HUES48 (cell line): Measurements from ENCODE around the gene CD93.

ENCODE experiments used
- H3K27ac ChIP-seq: one replicate; pipeline ENCODE4 v1.7.0; 2013; ENCODE audit warnings: low read depth, low read length, inconsistent platforms
- H3K27me3 ChIP-seq: 2 replicates; pipeline ENCODE4 v1.6.1; 2013; ENCODE audit warnings: mild to moderate bottlenecking, low read length; ENCODE audit not compliant: control insufficient read depth, insufficient read depth
- H3K36me3 ChIP-seq: 2 replicates; pipeline ENCODE4 v1.6.1; 2013; ENCODE audit warnings: low read length; ENCODE audit not compliant: control insufficient read depth, insufficient read depth
- H3K4me1 ChIP-seq: 2 replicates; pipeline ENCODE4 v1.6.1; 2013; ENCODE audit warnings: mild to moderate bottlenecking, low read length; ENCODE audit not compliant: control insufficient read depth, insufficient read depth
- H3K4me3 ChIP-seq: 2 replicates; pipeline ENCODE4 v1.5.1; 2013; ENCODE audit warnings: mild to moderate bottlenecking, low read depth, low read length
- H3K9ac ChIP-seq: 2 replicates; pipeline ENCODE4 v1.6.1; 2013; ENCODE audit warnings: mild to moderate bottlenecking, low read depth, low read length, moderate library complexity
- H3K9me3 ChIP-seq: 2 replicates; pipeline ENCODE4 v1.6.1; 2013; ENCODE audit warnings: low read length; ENCODE audit not compliant: control insufficient read depth, insufficient read depth

Gene CD93

GRCh38 chr20:23046431-23046830, 39.7 kb downstream of the CD93 start:
- Histone ChIP-seq H3K27me3 (peaks cover 84% of the 10 kb centered on the region), H3K9ac (no peak overlapping the region), H3K4me1 (peaks cover 34% of the 10 kb centered on the region), H3K9me3 (no peaks in the 10 kb centered on the region), H3K27ac (no peak overlapping the region), H3K4me3 (no peak overlapping the region), H3K36me3 (no peaks in the 10 kb centered on the region)

DNA sequence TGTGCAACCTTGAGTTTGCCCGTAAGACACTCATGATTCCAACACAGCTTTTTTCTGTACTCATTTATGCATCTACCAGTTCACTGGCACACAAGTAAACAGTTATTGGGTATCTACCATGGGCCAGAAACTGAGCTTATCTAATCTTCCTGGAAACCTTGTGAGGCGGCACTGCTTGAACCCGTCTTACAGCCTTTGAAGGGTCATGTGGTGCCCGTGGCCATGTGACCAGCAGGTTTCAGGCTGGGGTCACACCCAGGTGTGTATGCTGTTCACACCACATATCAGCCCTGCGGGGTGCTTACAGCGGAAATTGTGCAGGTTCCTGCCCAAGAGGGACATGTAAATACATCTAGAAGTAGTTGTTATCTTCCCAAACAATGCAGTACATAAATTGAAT, 42.7 kb downstream of the CD93 start:
- Histone ChIP-seq H3K9ac (no peak overlapping the region), H3K4me1 (peaks cover 31% of the 10 kb centered on the region), H3K4me3 (no peak overlapping the region), H3K27me3 (peaks cover 79% of the 10 kb centered on the region), H3K27ac (no peak overlapping the region), H3K9me3 (no peaks in the 10 kb centered on the region), H3K36me3 (no peaks in the 10 kb centered on the region)

GRCh38 chr20:23042270-23042669, 43.9 kb downstream of the CD93 start:
- H3K9ac ChIP-seq = no peak overlapping the region
- peaks cover 25% of the 10 kb centered on the region for H3K4me1 ChIP-seq
- H3K4me3 ChIP-seq = no peak overlapping the region
- no peaks in the 10 kb centered on the region for H3K9me3 ChIP-seq
- peaks cover 79% of the 10 kb centered on the region for H3K27me3 ChIP-seq
- no peak overlapping the region for H3K27ac ChIP-seq
- no peaks in the 10 kb centered on the region for H3K36me3 ChIP-seq

DNA sequence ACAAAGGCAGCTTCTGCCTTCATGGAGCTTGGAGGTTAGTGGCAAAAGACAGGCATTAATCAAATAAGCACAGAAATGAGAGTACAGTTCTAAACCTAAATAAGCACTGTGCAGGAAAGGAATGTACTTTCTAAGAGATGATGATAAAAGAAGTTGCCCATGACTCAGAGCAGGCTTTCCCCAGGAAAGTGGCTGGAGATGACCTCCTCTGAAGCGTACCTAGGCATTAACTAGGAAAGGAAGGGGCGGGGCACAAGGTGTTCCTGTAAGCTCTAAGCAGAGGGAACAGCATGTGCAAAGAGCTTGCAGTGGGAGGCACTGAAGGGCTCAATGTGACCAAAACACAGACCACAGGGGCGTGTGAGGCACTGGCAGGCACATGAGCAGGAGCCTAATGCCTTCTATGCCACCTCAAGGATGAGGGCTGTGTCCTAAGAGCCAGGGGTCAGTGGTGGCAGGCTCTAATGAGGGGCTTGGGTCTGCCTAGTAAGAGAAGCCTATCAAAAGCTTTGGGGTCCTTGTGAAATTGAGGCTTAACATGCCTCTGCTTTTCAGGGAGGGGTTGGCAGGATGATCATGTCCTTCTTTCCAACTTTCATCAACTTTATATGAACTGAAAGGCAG, 46.1 kb downstream of the CD93 start:
- Histone ChIP-seq H3K4me3 (no peak overlapping the region), H3K9me3 (no peaks in the 10 kb centered on the region), H3K27me3 (peaks cover 80% of the 10 kb centered on the region), H3K36me3 (no peaks in the 10 kb centered on the region), H3K27ac (no peak overlapping the region), H3K9ac (no peak overlapping the region), H3K4me1 (peaks cover 25% of the 10 kb centered on the region)

DNA sequence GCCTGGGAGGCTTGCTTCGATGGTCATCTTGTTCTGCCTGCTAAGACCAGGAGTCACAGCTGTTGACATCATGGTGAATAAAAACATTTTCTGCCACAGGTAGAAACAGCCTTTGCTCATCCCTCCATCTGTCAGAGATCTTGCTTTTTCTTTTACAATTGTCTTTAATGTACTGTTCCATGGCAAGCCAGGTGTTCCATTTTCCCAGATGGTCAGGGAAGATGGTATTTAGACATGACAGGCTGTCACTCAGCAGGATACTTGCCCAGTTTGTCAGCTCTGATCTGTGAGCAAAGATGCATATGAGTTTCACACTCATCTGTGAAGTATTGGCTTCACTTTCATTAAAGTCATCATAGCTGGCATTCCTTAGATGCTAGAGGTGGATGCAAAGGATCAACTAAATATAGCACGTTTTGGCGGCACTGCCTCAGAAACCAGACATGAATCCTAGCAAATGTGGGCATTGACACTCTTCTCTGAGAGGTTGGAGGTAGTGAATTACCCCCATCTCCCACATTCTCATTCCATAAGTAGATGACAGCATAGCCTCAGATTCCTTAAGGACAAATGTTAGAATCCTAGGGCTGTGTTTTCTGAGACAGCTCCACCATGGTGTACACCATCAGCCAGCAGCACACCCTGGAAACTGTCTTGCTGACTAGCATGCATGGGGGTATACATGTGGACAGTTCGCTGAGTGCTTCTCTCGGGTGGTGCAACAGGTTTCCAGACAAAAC, 46.8 kb downstream of the CD93 start:
- Histone ChIP-seq H3K9ac (no peak overlapping the region), H3K4me1 (peaks cover 25% of the 10 kb centered on the region), H3K36me3 (no peaks in the 10 kb centered on the region), H3K9me3 (no peaks in the 10 kb centered on the region), H3K4me3 (no peak overlapping the region), H3K27ac (no peak overlapping the region), H3K27me3 (peaks cover 82% of the 10 kb centered on the region)

- Histone ChIP-seq H3K36me3 (no peaks in the 10 kb centered on the region), H3K9me3 (no peaks in the 10 kb centered on the region), H3K9ac (no peak overlapping the region), H3K4me3 (no peak overlapping the region), H3K4me1 (peaks cover 7% of the 10 kb centered on the region; the same call in 1 of the 2 replicates), H3K27ac (no peak overlapping the region), H3K27me3 (peaks cover 84% of the 10 kb centered on the region)
These were observed 49.1 kb downstream of the CD93 start for GRCh38 chr20:23037017-23037481.

DNA sequence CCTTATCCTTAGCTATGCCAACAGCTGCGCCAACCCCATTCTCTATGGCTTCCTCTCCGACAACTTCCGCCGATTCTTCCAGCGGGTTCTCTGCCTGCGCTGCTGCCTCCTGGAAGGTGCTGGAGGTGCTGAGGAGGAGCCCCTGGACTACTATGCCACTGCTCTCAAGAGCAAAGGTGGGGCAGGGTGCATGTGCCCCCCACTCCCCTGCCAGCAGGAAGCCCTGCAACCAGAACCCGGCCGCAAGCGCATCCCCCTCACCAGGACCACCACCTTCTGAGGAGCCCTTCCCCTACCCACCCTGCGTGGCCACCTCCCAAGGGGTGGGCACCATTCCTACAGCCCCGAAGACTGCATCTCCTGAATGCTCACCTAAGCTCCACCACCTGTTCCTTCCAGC, 49.8 kb downstream of the CD93 start:
- Histone ChIP-seq H3K9ac (no peak overlapping the region), H3K4me3 (no peak overlapping the region), H3K4me1 (peaks cover under 1% of the 10 kb centered on the region; the same call in 1 of the 2 replicates), H3K9me3 (no peaks in the 10 kb centered on the region), H3K27me3 (peaks cover 80% of the 10 kb centered on the region), H3K27ac (no peak overlapping the region), H3K36me3 (no peaks in the 10 kb centered on the region)

- H3K27me3 ChIP-seq = peaks cover 77% of the 10 kb centered on the region
- H3K36me3 ChIP-seq = no peaks in the 10 kb centered on the region
- H3K4me1 ChIP-seq = no peaks in the 10 kb centered on the region
- no peak overlapping the region for H3K9ac ChIP-seq
- no peaks in the 10 kb centered on the region for H3K9me3 ChIP-seq
- H3K27ac ChIP-seq = no peak overlapping the region
- H3K4me3 ChIP-seq = peak overlapping the region; percentile 53
These were observed 50.4 kb downstream of the CD93 start for GRCh38 chr20:23035731-23036130.

- H3K9ac ChIP-seq = no peak within 1 kb of the TSS
- H3K36me3 ChIP-seq = no peaks in the 10 kb centered on the region
- H3K27me3 ChIP-seq = peaks cover 72% of the 10 kb centered on the region
- H3K27ac ChIP-seq = no peak within 1 kb of the TSS
- peak within 1 kb of the TSS; percentile 53 for H3K4me3 ChIP-seq
- no peaks in the 10 kb centered on the region for H3K9me3 ChIP-seq
- H3K4me1 ChIP-seq = no peaks in the 10 kb centered on the region
These were observed 51.1 kb downstream of the CD93 start, which contains the start of gene SSTR4 for GRCh38 chr20:23034721-23035671. TSS of gene SSTR4 (plus strand) at chr20:23035312. CDS start at chr20:23035484, 172 bp downstream.

DNA sequence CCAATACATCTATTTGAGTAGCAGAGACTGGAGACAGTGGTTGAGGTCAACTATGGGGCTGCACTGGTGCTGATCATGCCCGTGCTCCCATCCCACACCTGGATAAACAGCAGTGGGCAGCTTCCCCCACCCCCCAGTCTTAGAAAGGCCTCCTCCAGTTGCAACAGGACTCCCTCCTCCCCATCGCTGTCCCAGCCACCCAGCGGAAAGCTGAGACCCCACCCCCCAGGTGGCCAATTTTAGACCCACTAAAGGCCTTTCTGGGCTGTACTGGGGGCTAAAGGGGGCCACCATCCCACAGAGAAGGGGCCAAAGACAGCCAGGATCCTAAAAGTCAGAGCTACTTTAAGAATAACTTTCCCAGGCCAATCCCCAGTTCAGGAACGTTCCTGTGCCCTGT, 52.2 kb downstream of the CD93 start:
- H3K9ac ChIP-seq = no peak overlapping the region
- H3K4me1 ChIP-seq = no peaks in the 10 kb centered on the region
- H3K27me3 ChIP-seq = peaks cover 63% of the 10 kb centered on the region
- H3K4me3 ChIP-seq = no peak overlapping the region
- H3K9me3 ChIP-seq = no peaks in the 10 kb centered on the region
- no peaks in the 10 kb centered on the region for H3K36me3 ChIP-seq
- H3K27ac ChIP-seq = no peak overlapping the region
